BJ (cell line): ENCODE results near the gene CPNE7. TPM values are rescaled to one million over a fixed set of nuclear protein-coding genes. Genes with fewer than 3 reads are reported as not detected.

Experiments
- CTCF ChIA-PET: fragments of 350-600 bp; formaldehyde crosslinking; extraction: SDS; loops from one replicate; lab custom pipeline; 2021; ENCODE audit warnings: antibody characterized with exemption, inconsistent platforms; lab: Yijun Ruan, JAX
- POLR2A ChIA-PET: fragments of 300-600 bp; sonication (Branson Sonifier 250); formaldehyde crosslinking; extraction: SDS; loops from one replicate; lab custom pipeline; 2021; ENCODE audit warnings: antibody characterized with exemption; lab: Charles Lee
- DNase-seq: peaks from one replicate; pipeline ENCODE4 v3.0.0-alpha.2; 2011; ENCODE audit warnings: low read depth
- H3K27me3 ChIP-seq: 2 replicates; pipeline ENCODE4 v1.6.0; 2011; ENCODE audit warnings: low read length; ENCODE audit not compliant: control insufficient read depth, insufficient read depth
- H3K36me3 ChIP-seq: 2 replicates; pipeline ENCODE4 v1.5.1; 2011; ENCODE audit warnings: low read length; ENCODE audit not compliant: control insufficient read depth, insufficient read depth
- H3K4me3 ChIP-seq: 2 replicates; pipeline ENCODE4 v1.5.1; 2011; ENCODE audit warnings: low read depth, mild to moderate bottlenecking, control low read depth, low read length
- polyA plus RNA-seq: library from polyadenylated mRNA; depleted of rRNA; stranded (reverse); fragments of >200 nt; gene quantifications from 2 replicates; pipeline ENCODE4 v1.2.3, GENCODE V29; 2011
- TF ChIP-seq, protein P1 (sequence below): IDR thresholded peaks from 2 replicates; pipeline ENCODE4 v1.5.1; 2011; ENCODE audit warnings: low read depth, mild to moderate bottlenecking, control low read depth, inconsistent platforms, low read length, moderate library complexity; ENCODE audit not compliant: insufficient read depth

CPNE7 gene
- polyA plus RNA-seq, 1 experiment: 7.1 TPM

DNA sequence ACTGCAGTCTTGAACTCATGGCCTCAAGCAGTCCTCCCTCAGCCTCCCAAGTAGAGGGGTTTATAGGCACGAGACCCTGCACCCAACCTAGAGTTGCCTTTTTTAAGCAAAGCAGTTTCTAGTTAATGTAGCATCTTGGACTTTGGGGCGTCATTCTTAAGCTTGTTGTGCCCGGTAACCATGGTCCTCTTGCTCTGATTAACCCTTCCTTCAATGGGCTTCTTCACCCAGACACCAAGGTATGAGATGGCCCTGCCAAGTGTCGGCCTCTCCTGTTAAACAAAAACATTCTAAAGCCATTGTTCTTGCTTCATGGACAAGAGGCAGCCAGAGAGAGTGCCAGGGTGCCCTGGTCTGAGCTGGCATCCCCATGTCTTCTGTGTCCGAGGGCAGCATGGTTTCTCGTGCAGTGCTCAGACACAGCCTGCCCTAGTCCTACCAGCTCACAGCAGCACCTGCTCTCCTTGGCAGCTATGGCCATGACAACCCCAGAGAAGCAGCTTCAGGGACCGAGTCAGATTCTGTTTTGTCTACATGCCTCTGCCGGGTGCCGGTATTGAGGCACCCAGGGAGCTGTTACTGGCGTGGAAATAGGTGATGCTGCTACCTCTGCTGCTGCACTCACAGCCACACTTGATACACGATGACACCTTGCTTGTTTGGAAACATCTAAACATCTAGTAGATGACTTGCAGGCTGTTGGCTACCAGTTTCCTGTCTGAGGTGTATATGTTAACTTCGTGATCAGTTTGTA lies 11.7 kb upstream of the CPNE7 start:
- Histone ChIP-seq H3K36me3 (peaks cover 32% of the 10 kb centered on the region), H3K27me3 (no peaks in the 10 kb centered on the region), H3K4me3 (no peak overlapping the region)
- POLR2A ChIA-PET: no interaction called here
- CTCF ChIA-PET: interaction anchor here (0.6 to 1.7 kb wide), 5 partner anchors 10 to 149 kb away, joined by 3 to 5 read pairs (median 3); no protein-coding TSS in a partner anchor
- TF ChIP-seq, protein P1, sequence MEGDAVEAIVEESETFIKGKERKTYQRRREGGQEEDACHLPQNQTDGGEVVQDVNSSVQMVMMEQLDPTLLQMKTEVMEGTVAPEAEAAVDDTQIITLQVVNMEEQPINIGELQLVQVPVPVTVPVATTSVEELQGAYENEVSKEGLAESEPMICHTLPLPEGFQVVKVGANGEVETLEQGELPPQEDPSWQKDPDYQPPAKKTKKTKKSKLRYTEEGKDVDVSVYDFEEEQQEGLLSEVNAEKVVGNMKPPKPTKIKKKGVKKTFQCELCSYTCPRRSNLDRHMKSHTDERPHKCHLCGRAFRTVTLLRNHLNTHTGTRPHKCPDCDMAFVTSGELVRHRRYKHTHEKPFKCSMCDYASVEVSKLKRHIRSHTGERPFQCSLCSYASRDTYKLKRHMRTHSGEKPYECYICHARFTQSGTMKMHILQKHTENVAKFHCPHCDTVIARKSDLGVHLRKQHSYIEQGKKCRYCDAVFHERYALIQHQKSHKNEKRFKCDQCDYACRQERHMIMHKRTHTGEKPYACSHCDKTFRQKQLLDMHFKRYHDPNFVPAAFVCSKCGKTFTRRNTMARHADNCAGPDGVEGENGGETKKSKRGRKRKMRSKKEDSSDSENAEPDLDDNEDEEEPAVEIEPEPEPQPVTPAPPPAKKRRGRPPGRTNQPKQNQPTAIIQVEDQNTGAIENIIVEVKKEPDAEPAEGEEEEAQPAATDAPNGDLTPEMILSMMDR: no peak
- no peak for DNase-seq

- H3K36me3 ChIP-seq: peaks cover 32% of the 10 kb centered on the region
- DNase-seq: no peak
- CTCF ChIA-PET: interaction anchor here (0.6 to 2.2 kb wide), 6 partner anchors 11 to 296 kb away, joined by 3 to 6 read pairs (median 4); no protein-coding TSS in a partner anchor
- no peak overlapping the region for H3K4me3 ChIP-seq
- POLR2A ChIA-PET: no interaction called here
- no peaks in the 10 kb centered on the region for H3K27me3 ChIP-seq
- TF ChIP-seq, protein P1: no peak
Observed at GRCh38 chr16:89564476-89565255, 10.9 kb upstream of the CPNE7 start.

- no peak for DNase-seq
- TF ChIP-seq, protein P1: no peak
- ChIA-PET POLR2A (no interaction called here), CTCF (interaction anchor here (1.0 to 2.2 kb wide), 5 partner anchors 8 to 348 kb away, joined by 3 to 6 read pairs (median 4); partner anchors contain the start of gene ZNF778)
- H3K36me3 ChIP-seq: peaks cover 32% of the 10 kb centered on the region
- H3K4me3 ChIP-seq: no peak overlapping the region
- H3K27me3 ChIP-seq: no peaks in the 10 kb centered on the region
Observed at GRCh38 chr16:89565256-89565505, 10.4 kb upstream of the CPNE7 start.

DNA sequence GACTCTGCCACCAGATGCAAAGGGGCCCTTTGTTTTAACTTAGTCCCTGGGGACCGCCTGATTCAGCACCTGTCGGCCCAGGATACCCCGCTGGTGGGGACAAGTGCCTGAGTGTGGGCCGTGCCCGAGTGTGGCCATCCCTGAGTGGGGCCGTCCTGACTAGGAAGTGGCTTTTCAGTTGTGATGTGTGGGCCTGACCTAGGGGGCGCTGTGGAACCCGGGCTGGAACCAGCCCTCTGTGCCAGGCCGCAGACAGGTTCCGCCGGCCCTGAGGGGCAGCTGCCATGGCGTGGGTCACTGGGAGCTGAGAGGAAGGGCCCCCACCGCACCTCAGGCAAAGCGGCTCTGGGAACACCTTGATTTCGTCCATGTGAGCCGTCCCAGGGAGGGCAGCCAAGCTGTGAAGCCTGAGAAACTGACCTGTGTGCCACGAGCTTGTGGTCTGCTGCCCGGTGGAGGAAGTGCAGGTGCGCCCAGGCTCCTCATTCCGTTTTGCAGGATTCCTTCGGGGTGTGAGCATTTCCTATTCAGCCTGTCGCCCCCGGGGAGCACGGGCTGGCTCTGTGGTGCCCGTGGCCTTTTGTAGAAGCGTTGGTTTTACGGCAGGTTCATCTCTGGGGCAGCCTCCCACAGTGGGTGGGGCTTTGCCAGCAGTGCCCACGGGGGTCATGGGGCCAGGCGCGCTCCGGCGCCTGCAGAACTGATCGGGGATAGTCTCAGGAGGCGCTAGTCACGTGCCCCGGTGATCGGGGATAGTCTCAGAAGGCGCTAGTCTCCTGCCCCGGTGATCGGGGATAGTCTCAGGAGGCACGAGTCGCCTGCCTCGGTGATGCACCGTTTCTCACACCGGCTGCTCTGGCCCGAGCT lies 9.8 kb upstream of the CPNE7 start:
- ChIA-PET POLR2A (no interaction called here), CTCF (interaction anchor here (0.6 to 2.2 kb wide), 9 partner anchors 8 to 348 kb away, joined by 3 to 6 read pairs (median 4); partner anchors contain the start of gene ZNF778)
- no peak for DNase-seq
- peaks cover 32% of the 10 kb centered on the region for H3K36me3 ChIP-seq
- peak overlapping the region; percentile 20 for H3K4me3 ChIP-seq
- TF ChIP-seq, protein P1: peak; percentile 69
- H3K27me3 ChIP-seq: no peaks in the 10 kb centered on the region
